Smooth muscle cell (in vitro differentiated cells): ENCODE data around the gene MAN2B1. TPM values are rescaled to one million over a fixed set of nuclear protein-coding genes. Genes with fewer than 3 reads are reported as not detected.

ENCODE experiments used
- DNase-seq: peaks from one replicate; lab custom pipeline; 2025; ENCODE audit not compliant: unreplicated experiment; lab: John Stamatoyannopoulos, UW
- H2AFZ ChIP-seq: fragments of 200-600 bp; sonication (generic); 2 replicates; pipeline ENCODE4 v1.6.0; 2016; ENCODE audit warnings: antibody characterized with exemption, low read depth, mild to moderate bottlenecking
- H3F3A ChIP-seq: fragments of 200-600 bp; sonication (generic); 2 replicates; pipeline ENCODE4 v1.6.0; 2017; ENCODE audit warnings: antibody characterized with exemption, low read depth
- H3K27ac ChIP-seq: fragments of 200-600 bp; sonication (generic); 2 replicates; pipeline ENCODE4 v1.5.1; 2016; ENCODE audit warnings: low read depth, mild to moderate bottlenecking
- H3K27me3 ChIP-seq: fragments of 200-600 bp; sonication (generic); 2 replicates; pipeline ENCODE4 v1.6.1; 2016; ENCODE audit warnings: low read depth, mild to moderate bottlenecking
- H3K36me3 ChIP-seq: fragments of 200-600 bp; sonication (generic); 2 replicates; pipeline ENCODE4 v1.5.1; 2016; ENCODE audit warnings: low read depth
- H3K4me1 ChIP-seq: fragments of 200-600 bp; sonication (generic); 2 replicates; pipeline ENCODE4 v1.5.1; 2016; ENCODE audit warnings: low read depth
- H3K4me2 ChIP-seq: fragments of 200-600 bp; sonication (generic); 2 replicates; pipeline ENCODE4 v1.6.0; 2016; ENCODE audit warnings: mild to moderate bottlenecking
- H3K4me3 ChIP-seq: fragments of 200-600 bp; sonication (generic); 2 replicates; pipeline ENCODE4 v1.5.1; 2016; ENCODE audit warnings: mild to moderate bottlenecking
- H3K79me2 ChIP-seq: fragments of 200-600 bp; sonication (generic); 2 replicates; pipeline ENCODE4 v1.6.0; 2016; ENCODE audit warnings: low read depth, mild to moderate bottlenecking
- H3K9ac ChIP-seq: fragments of 200-600 bp; sonication (generic); 2 replicates; pipeline ENCODE4 v1.6.0; 2016; ENCODE audit warnings: low read depth
- H3K9me3 ChIP-seq: fragments of 200-600 bp; sonication (generic); replicated peaks from 2 replicates; pipeline ENCODE4 v1.5.1; 2016; ENCODE audit warnings: low read depth
- H4K20me1 ChIP-seq: fragments of 200-600 bp; sonication (generic); 2 replicates; pipeline ENCODE4 v1.6.0; 2016; ENCODE audit warnings: low read depth
- CTCF ChIP-seq: fragments of 200-600 bp; sonication (generic); IDR thresholded peaks from 2 replicates; pipeline ENCODE4 v1.5.1; 2017; ENCODE audit warnings: borderline replicate concordance, mild to moderate bottlenecking, antibody characterized with exemption; ENCODE audit not compliant: insufficient read depth, poor library complexity, severe bottlenecking
- WGBS: methylation state at CpG from one replicate; pipeline ENCODE4 v1.1.7; 2016; ENCODE audit warnings: low lambda C conversion rate; 5-methylcytosine and 5-hydroxymethylcytosine counted together
- polyA plus RNA-seq: library from polyadenylated mRNA; unstranded; fragments of >200 nt; fragmentation: Nextera tagmentation; extraction: Ambion mirVana; gene quantifications from 2 replicates; pipeline ENCODE4 v1.2.1, GENCODE V29; 2016
- total RNA-seq: library from RNA; depleted of rRNA; stranded (reverse); fragments of >200 nt; gene quantifications from 2 replicates; pipeline ENCODE4 v1.2.3, GENCODE V29; 2014

Gene MAN2B1
- total and polyA plus RNA-seq, 2 experiments from 2014 or later: 51.0 to 69.2 TPM

- TF ChIP-seq CTCF: no peak
Measured at GRCh38 chr19:12692960-12693359, 26.4 kb upstream of the MAN2B1 start.

GRCh38 chr19:12689581-12690216, 23.2 kb upstream of the MAN2B1 start:
- no peaks in the 10 kb centered on the region for H4K20me1 ChIP-seq
- 94% methylated on average over 22 of the region's 26 CpGs for WGBS
- H3K36me3 ChIP-seq: no peaks in the 10 kb centered on the region
- DNase-seq: no peak
- H2AFZ ChIP-seq: no peak overlapping the region
- TF ChIP-seq CTCF: no peak
- no peak overlapping the region for H3K27ac ChIP-seq
- no peaks in the 10 kb centered on the region for H3K79me2 ChIP-seq
- no peaks in the 10 kb centered on the region for H3F3A ChIP-seq
- no peak overlapping the region for H3K9ac ChIP-seq
- H3K4me1 ChIP-seq: no peaks in the 10 kb centered on the region
- no peak overlapping the region for H3K4me2 ChIP-seq
- no peak overlapping the region for H3K4me3 ChIP-seq
- H3K9me3 ChIP-seq: no peaks in the 10 kb centered on the region
- H3K27me3 ChIP-seq: no peaks in the 10 kb centered on the region

More at GRCh38 chr19:12692960-12693359, 26.4 kb upstream of the MAN2B1 start:
- Histone ChIP-seq H3K4me2 (no peak overlapping the region), H3K27me3 (no peaks in the 10 kb centered on the region), H4K20me1 (no peaks in the 10 kb centered on the region), H3K9ac (no peak overlapping the region), H3K9me3 (no peaks in the 10 kb centered on the region), H3K27ac (no peak overlapping the region), H3K79me2 (no peaks in the 10 kb centered on the region), H3K36me3 (no peaks in the 10 kb centered on the region), H3K4me1 (peaks cover 6% of the 10 kb centered on the region), H3F3A (peaks cover under 1% of the 10 kb centered on the region), H2AFZ (no peak overlapping the region), H3K4me3 (no peak overlapping the region)
- 98% methylated on average over 5 of the region's 5 CpGs for WGBS
- no peak for DNase-seq

- Histone ChIP-seq H4K20me1 (no peaks in the 10 kb centered on the region), H3K9me3 (no peaks in the 10 kb centered on the region), H3K36me3 (no peaks in the 10 kb centered on the region), H3K27me3 (no peaks in the 10 kb centered on the region), H3K4me2 (no peak overlapping the region), H3K79me2 (no peaks in the 10 kb centered on the region), H3K4me3 (no peak overlapping the region), H3K9ac (no peak overlapping the region), H3K4me1 (no peaks in the 10 kb centered on the region), H2AFZ (no peak overlapping the region), H3K27ac (no peak overlapping the region), H3F3A (no peaks in the 10 kb centered on the region)
- no peak for TF ChIP-seq CTCF
- DNase-seq: no peak
- WGBS: 94% methylated on average over 12 of the region's 12 CpGs
Measured at GRCh38 chr19:12689012-12689411, 22.5 kb upstream of the MAN2B1 start.

GRCh38 chr19:12687496-12688196, 21.1 kb upstream of the MAN2B1 start, which contains the start of gene GNG14:
TSS of gene GNG14 (plus strand) at chr19:12687998. CDS start at chr19:12688049, 51 bp downstream.
- Histone ChIP-seq H3K27ac (no peak within 1 kb of the TSS), H3F3A (no peaks in the 10 kb centered on the region), H3K36me3 (no peaks in the 10 kb centered on the region), H3K9ac (no peak within 1 kb of the TSS), H3K79me2 (no peaks in the 10 kb centered on the region), H3K9me3 (no peaks in the 10 kb centered on the region), H3K4me1 (no peaks in the 10 kb centered on the region), H3K4me2 (no peak within 1 kb of the TSS), H3K4me3 (no peak within 1 kb of the TSS), H3K27me3 (no peaks in the 10 kb centered on the region), H4K20me1 (no peaks in the 10 kb centered on the region), H2AFZ (no peak within 1 kb of the TSS)
- DNase-seq: no peak
- TF ChIP-seq CTCF: no peak
- 87% methylated on average over 9 of the region's 9 CpGs for WGBS
